IPS-NIHi7 (cell line): Measurements from ENCODE around the gene THAP3.

Source experiments
- DNase-seq: peaks from one replicate; pipeline ENCODE4 v3.0.0; 2012; ENCODE audit warnings: mixed read lengths; ENCODE audit errors: extremely low spot score

The THAP3 gene

DNA sequence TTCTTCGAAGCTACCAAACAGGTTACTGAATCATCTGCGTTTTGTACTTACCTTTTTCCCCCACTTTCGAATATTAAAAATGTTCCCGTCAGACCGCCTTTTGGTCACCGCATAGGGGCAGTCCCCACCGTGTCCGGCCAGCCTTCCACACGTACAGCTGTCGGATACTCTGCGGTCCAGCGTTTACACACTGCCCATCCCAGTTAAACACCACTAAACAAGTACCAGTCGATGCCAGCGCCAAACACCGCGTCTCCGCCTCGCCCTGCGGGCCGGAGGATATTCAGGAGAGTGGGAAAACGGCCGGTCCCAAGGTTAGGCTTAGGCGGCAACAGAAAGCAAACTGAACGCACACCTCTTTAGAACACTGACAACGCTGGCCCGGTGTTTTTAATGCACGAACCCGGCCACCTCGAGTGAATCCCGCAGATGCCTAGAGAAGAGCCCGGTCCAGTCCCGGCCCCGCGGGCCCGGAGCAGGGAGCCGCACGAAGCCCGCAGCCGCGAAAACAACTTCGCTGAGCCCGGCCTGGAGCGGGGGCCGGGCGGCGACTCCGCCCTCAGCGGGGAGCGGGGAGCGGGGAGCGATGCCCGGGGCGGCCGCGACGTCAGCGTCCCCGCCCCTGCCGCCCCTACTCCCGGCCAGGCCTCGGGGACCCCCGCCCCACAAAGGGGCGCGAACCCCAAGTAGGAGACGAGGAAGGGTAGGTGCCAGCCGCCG, 11.9 kb upstream of the THAP3 start:
- no peak for DNase-seq

DNA sequence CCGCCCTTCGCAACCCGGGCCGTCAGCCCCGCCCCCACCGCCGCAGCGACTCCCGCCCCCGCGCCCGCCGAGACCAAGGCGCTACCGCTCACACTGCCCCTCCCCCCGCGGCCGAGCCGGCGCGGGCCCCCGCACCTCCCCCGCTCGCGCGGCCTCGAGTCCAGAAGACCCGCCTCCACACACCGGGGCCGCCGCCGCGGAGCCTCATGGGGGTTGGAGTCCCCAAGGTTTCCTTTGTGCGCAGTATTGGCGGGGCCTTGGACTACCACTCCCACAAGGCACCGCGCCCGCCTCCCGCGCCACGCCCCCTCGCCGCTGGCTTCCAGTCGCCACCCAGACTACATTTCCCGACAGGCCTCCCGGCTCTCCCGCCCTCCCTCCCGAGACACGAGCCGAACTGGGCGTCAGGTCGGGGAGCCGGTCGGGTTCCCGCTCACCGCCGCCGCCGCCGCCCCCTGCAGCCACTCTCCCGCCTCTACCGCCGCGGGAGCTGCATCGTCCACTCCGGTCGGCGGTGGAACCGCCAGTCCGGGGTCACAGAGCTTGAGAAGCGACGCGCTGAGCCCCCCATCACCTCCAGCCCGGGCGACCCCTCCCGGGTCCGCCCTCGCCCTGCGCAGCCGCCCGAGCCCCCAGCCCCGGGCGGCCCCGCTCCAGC, 11.2 kb upstream of the THAP3 start, which contains the start of gene PHF13:
TSS of gene PHF13 (plus strand) at position 371 of the 658 bp plus-strand sequence. CDS start 336 bp downstream, outside the sequence.
- peak; percentile 98 for DNase-seq

DNA sequence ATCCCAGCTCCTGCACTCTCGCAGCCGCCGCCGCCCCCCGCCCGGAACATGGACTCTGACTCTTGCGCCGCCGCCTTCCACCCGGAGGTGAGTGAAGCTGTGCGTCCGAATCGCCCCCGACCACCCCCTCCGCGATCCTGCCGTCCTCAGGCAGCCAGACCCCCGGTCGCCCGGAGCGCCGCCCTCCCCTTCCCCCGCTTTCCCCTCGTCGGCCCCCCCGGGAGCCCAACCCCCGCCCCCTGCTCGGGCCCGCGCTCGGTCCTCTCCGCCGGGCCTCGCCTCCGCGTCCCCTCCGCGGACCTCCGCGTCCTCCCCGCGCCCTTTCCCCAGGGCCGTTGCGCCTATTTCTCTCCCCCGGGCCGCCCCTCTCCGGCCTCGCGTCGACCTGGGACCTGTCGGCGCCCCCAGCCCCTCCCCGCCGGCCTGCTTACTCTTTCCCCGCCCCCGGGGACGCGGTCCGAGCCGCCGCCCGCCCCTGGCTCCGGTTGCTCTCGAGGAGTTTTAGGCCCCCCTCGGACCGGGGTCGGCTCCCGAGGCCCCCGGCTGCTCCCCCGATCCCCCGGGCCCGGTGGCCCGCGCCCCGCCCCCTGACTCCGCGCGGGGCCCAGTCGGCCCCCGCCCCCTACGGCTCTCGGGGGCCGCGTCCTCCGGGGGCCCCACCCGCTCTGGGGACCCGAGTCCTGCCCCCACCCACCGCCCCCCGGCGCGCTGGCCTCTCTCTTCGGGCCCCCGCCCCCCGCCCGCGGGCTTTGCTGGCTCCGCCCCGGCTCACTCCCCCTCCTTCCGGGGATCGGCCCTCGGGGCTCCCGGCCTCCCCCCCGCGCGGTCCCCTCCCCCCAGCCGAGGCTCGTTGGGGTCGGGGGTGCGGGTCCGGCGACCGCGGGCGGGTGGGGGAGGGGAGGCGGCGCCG, 10.4 kb upstream of the THAP3 start:
- peak; percentile 76 for DNase-seq

DNA sequence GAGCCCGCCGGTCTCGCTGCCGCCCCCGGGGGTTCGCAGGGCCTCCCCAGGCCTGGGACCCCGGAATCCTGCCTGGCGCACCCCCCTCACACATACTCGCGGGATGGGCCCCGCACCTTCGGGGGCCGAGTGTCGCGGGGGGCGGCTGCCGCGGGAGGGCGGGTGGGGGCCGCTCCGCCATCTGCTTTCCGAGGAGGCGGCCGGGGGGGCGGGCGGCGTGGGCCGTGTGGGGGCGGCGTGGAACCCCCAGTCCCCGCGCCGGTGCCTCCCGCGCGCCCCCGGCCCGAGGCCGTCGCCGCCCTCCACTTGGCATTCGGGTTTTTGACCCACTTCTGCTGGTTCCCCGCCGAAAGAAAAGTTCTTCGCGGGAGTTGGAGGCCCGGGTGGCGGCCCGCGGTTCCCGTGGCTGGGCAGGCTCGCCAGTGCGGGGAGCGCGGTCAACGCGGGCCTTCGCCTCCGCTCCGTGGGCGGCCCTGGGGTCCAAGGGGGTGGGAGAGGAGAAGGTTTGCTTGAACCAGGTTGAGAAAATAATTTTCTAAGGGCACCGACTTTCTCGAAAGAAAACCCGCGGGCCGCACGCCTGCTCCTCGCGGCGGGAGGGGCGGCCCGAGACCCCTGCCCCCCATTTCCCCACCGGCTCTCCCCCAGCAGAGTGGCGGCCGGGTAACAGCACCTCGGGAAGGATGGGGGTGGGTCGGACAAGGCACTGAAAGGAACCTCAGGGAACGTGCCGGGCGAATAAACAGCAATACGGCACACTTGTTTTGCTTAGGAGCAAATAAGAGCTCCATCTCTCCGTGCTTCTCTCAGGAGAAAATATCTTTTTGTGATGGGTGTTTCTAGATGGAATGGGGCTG, 9.5 kb upstream of the THAP3 start:
- DNase-seq: no peak

DNA sequence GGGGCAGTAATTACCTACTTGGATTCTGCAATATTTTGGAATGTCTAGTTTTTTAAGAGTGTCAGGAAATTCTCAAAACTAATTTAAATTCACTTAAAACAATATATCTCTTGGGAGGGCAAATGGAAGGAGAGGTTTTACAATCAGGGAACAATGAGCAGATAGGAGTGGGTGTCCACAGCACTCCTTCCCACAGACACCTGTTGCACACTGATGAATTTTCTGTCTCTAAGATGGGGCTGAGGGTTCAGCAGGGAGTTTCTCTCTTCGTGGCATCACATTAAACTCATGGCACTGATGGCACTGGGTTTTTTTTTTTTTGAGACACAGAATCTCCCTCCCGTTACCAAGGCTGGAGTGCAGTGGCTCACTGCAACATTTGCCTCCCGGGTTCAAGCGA, 5.6 kb upstream of the THAP3 start:
- no peak for DNase-seq

DNA sequence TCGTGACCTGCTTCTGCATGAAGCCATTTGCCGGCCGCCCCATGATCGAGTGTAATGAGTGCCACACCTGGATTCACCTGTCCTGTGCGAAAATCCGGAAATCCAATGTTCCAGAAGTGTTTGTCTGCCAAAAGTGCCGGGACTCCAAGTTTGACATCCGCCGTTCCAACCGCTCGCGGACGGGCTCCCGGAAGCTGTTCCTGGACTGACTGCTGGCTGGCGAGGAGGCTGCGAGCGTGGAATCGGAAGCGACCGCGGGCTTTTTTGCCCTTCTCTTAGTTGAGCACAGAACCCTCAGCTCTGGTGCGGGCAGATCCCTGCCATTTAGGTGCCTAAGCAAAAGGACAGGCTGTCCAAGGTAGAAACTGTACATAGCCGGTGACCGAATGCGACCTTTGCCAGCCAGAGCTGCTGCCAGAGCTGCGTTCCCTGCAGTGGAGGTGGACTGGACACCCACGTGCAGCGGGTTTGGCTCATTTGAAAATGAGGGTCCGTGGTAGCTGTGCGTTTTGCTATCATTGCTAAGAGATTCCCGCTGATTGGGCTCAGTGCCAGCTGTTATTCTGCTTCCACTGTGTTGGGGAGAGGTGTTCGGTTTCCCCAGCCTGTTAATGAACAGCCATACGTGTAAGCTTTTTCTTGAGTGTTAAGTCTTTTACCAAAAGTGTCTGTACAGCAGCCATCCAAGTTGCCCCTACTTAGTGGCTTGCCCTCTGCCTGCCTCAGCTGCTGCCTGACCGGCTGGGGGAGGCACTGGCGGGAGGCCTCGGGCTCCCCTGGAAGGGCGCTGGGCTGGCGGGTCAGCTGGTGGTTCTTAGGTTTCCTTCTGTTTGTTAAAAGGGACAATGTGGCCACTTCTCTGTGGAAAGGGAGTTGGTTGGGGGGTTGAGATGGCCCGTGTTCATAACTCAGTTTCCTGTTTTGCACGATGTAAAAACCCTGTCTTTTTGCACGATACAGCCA, 3.0 kb upstream of the THAP3 start:
- DNase-seq: no peak

DNA sequence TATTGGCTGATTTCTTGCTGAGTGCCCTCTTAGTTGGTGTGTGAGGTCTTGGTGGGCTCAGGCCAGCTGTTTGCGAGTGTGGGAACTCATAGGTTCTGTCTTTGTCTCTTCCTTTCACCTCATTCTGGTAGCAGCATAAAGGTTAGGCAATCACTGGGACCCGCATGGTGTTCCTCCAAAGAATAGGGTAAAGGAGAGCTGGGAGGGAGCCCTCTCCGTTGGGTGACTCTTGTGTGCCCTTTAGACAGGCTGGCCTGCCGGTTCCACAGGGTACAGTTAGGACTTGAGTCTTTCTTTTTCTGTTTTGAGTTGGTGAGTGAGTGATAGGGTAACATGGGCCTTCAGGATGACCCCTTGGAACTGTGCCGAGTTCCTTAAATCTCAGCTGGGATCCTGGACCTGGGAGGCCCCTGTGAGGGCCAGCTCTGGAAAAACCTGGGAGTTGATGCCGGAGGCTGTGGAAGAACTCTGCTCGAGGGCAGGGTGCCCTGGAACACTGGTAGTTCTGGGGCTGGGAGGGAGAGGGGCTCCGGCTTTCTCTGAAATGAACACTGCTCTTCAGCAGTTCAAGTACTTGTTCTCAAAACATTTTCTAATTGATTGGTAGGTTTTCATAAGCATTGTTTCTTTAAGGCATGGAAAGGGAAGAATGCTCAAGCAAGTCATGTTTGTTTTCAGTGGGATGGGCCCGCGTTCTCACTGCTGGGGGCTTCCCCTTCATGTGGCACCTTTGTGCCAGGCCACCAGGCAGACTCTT, 2.1 kb upstream of the THAP3 start:
- DNase-seq: no peak

DNA sequence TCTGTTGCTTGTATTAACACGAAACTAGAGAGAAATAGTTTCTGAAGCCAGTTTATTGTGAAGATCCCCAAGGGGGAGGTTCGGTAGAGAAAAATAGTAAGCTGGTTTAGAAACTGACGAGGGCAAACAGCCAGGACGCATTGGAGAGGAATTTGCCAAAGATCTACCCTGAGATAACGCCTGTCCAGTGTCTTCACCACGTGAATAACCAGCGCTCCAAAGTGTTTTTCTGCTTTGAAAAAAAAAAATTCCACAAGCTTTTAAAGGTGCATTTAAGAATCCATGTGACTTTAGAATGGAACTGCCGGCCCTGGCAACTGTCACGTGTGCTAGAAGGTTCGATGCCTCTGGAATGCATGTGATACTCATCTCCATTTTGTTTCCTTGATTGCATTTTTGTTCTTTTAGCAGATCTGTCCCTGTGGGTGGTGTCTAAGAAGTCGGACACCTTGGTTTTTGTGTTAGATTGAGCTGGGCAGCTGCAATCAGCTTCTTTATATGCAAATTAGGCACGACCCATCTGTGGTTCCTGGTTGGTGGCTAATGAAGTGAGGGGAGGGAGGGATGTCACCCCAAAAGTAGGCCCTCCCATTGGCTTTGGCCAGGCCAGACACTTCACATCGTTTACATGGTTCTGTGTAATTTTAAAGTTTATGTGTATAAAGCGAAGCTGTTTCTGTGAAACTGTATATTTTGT, 1.3 kb upstream of the THAP3 start:
- no peak for DNase-seq

DNA sequence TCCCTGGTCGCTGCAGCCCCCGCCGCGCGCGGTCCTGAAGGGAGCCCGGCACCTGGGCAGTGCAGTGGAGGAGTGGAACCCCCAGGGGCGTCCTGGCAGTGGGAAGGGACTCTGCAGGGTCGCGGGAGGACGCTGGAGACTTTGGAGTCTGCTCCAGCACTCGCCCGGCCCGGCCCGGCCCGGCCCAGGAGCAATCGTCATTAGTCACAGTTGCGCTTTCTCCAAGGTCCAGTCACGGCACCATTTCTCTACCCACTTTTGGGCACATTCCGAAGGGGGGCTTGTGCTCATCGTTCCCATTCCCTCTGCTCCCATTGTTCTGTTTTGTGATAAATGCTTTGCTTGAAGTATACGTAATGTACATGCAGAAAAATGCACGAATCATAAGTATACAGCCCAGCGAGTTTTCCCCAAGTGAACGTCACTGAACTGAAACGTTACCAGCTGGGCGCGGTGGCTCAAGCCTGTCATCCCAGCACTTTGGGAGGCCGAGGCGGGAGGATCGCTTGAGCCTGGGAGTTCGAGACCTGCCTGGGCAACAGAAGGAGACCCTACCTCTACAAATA, 999 bp downstream of the THAP3 start:
- no peak for DNase-seq

DNA sequence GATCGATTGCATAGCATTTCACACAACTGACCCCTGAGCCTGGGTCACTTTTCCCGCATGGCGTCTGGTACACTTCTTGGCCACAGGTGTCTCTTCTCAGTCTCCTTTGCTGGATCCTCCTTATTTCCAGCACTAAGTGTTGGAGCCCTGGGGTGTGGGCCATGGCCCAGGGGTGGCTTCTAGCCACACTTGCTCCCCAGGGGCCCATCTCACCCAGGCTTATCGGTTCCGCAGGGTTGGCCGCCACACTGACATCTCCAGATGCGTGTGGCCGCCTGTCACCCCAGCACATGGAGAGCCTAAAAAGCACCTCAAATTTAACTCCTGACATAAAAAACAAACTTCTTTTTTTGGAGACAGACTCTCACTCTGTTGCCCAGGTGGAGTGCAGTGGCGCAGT, 2.4 kb downstream of the THAP3 start:
- DNase-seq: no peak

DNA sequence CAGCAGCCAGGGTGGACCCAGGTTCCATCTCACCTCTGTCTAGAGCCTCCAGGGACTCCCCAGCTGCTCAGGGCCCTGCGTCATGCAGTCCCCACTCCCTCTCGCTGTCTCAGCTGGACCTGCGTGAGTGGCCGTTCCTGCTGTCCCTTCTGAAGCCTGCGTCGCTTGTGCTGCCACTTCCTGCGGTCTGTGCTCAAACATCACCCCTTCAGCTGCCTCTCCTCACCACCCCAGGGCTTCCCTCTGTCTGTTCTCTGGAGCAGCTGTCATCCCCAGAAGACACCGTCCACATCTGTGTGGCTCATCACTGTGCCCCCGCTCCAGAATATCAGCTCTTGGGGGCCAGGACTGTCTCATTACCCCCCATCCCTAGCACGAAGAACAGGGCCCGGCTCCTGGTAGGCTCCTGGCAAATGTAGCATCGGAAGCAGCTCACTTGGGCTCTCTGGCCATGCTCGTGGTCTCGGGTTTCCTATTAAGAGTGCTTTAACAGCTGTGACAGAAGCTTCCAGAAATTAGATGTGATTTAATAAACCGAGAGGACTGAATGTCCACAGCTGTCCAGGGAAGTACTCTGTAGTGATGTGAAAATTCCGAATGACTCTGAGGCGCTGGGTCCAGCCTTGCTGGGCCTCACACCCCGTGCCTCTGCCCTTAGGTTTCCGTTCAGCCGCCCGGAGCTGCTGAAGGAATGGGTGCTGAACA, 3.3 kb downstream of the THAP3 start:
- no peak for DNase-seq

DNA sequence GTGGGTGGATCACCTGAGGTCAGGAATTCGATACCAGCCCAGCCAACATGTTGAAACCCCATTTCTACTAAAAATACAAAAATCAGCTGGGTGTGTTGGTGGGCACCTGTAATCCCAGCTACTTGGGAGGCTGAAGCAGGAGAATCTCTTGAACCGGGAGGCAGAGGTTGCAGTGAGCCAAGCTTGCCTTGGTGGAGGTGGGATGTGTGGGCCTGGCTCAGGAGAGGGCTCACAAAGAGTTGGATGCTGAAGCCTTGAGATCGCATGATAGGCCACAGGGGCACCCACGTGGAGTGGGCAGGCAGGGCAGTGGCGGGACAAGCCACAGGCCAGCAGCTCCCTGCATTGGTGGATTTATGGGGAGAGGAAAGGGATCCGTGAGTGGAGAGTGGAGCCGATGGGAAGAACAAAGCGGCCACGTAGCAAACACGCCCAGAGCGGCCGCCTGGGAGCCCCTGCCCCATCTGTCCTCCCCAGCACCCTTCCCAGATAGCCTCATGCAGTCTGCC, 4.4 kb downstream of the THAP3 start:
- no peak for DNase-seq

DNA sequence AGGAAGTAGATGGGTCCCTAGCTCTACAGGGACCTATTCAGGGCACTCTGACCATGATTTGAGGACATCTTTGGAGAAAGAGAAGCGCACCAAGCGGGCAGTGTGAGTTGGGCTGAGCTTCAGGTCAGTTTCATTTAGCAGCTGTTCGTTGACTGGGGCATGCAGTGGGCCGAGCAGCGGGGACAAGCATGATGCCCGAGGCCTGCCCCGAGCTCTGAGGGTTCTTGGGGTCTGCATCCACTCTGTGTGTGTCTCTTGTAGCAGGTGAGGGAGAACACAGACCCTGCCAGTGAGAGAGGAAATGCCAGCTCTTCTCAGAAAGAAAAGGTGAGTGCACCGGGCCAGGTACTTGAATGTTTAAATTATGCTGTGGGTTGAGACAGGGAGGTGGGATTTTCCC, 5.4 kb downstream of the THAP3 start:
- no peak for DNase-seq

DNA sequence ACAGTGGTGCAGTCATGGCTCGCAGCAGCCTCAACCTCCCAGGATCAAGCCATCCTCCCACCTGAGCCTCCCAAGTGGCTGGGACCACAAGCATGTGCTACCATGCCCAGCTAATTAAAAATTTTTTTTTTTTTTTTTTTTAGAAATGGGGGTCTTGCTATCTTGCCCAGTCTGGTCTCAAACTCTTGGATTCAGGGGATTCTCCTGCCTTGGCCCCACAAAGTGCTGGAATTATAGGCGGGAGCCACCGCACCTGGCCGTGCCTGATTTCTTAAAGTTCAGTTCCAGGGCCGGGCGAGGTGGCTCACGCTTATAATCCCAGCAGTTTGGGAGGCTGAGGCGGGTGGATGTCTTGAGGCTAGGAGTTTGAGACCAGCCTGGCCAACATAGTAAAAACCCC, 6.4 kb downstream of the THAP3 start:
- DNase-seq: no peak

DNA sequence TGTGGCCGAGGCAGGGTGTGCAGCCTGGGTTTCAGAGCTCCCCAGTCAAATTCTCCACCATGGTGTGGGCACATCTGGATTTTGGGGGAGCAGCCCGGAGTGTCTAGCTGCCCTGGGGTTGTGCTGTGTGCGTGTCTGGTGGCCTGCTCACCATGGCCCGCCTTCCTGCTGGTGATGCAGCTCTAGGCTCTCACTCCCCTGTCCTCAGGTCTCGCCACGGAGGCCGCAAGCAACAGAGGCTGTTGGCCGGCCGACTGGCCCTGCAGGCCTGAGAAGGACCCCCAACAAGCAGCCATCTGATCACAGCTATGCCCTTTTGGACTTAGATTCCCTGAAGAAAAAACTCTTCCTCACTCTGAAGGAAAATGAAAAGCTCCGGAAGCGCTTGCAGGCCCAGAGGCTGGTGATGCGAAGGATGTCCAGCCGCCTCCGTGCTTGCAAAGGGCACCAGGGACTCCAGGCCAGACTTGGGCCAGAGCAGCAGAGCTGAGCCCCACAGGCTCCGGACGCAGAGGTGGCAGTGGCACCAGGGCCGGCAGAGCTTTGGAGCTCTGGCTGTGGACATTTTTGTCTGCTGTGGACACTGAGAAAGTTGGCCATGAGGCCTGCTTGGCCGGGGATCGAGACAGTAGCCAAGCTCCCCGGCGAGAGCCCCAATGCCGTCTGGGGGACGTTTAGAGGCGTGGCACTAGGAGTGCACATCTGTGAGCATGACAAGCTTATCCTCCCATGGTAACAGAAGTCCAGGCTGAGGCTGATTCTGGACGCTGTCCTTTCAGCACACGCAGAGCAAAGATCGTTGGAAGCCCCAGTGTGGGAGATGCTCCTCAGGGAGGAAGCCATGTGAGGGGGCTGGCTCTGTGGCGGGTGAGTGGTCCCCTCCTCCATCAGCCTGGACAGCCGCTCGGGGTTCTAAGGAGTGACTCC, 8.2 kb downstream of the THAP3 start:
- DNase-seq: no peak

DNA sequence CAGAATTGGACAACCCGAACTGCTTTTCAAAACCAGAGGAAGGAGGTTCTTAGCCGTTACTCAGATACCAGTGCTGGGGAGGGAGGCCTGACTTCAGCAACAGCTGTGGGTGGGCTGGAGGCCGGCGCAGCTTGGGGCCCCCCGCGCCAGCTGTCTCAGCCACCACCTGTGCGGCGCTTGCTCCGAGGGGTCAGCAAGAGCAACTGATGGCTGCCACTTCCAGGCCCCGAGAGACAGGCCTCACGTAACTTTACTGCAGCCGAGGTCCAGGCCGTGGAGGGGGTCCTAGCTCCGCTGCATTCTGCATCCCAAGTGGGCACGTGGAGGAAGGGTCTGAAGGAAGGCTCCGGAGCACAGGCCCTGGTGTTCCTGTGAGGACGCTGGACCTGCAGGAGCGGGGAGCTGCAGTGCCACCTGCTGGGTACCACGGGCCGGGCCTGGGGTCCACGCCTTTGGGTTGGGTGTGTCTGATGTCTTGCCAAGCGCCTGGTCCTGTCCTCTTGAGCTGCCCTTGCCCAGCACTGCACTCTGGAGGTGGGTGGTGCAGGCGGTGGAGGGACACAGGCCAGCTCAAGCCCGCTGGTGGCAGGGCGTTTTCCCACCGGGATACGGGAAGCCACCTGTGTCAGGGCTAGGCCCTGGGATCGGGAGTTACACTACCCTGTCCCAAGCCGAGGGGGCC, 9.8 kb downstream of the THAP3 start:
- DNase-seq: peak; percentile 77
